Hindlimb muscle (tissue), 1 donor: ENCODE data around the gene MACF1. TPM values are rescaled to one million over a fixed set of nuclear protein-coding genes. Genes with fewer than 3 reads are reported as not detected.
A peak's percentile ranks its signal among the peaks of the same experiment; 100 is the strongest.

Source experiments
- DNase-seq: peaks from one replicate; pipeline ENCODE4 v3.0.0-alpha.2; 2013
- polyA plus RNA-seq: library from polyadenylated mRNA; unstranded; fragments of 120-200 nt; gene quantifications from one replicate; pipeline ENCODE4 v1.2.1, GENCODE V29; 2013; ENCODE audit not compliant: insufficient read length

The MACF1 gene
- polyA plus RNA-seq, 1 donor: 330 TPM

DNA sequence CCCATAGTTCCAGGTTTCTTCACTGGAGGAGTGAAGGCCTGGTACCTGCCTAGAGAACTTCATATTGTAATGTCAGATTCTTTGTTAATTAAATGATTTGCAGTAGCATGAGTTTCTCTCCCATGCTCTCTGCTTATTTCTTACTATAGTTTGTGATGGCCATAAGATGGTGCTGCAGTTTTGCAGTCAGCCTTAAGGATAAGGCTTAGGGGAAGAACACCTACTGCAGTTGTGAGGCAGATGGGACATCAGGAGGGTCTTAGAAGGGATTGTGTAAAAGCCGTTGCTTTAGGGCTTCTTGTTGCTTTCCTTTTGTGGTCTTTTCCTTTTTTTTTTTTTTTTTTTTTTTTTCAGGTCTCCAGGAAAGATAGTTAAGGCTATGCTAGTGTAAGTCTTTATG, 61.8 kb downstream of the MACF1 start:
- DNase-seq: no peak

GRCh38 chr1:39266792-39267191, 62.3 kb downstream of the MACF1 start:
- no peak for DNase-seq

GRCh38 chr1:39268112-39268581, 63.7 kb downstream of the MACF1 start:
- DNase-seq: peak; percentile 86

GRCh38 chr1:39268906-39269305, 64.4 kb downstream of the MACF1 start:
- DNase-seq: no peak

DNA sequence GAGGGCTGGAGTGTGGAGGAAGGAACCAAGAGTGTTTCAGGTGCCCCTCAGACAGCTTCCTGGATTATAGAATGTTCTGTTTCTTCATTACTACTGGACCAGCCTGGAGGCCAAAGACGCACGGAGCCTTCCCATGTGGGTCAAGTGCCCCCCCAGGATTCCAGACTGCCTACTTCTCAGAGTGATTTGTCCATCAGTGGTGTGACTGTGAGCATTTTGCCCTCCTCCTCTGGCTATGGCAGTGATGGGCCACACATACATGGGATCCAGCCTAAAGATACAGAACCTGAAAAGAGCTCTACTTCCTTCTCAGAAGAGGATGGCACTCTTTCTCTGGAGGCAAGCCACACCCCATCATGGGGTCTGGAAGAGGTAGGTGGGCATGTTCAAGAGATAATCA, 64.9 kb downstream of the MACF1 start:
- no peak for DNase-seq

DNA sequence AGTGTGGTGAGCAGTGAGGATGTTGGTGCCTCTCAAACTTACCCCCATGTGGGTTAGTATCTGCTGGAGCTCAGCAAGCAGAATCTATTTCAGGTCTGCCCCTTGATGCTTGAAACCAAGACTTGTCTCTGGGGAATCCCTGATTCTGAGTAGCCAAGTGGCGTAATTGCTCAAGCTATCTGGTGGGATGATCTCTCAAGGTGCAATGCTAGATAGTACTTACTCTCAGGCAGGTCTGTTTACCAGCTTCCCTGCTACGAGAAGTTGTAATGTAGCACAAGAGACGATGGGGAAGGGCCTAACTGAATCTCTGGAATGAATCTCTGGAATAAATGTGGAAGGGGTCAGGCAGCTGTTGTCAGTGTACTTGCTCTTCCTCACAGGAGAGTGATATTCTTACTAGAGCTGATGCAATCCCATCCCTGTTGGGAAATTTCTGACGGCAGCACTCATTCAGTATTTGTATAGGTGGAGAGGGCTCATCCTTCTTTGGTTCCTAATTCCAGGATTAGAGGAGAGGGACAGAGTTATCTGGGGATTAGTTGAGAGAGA, 65.4 kb downstream of the MACF1 start:
- DNase-seq: peak; percentile 40

- no peak for DNase-seq
Measured at GRCh38 chr1:39270368-39270767, 65.9 kb downstream of the MACF1 start.

- no peak for DNase-seq
Measured at GRCh38 chr1:39272027-39272797, 67.7 kb downstream of the MACF1 start.

DNA sequence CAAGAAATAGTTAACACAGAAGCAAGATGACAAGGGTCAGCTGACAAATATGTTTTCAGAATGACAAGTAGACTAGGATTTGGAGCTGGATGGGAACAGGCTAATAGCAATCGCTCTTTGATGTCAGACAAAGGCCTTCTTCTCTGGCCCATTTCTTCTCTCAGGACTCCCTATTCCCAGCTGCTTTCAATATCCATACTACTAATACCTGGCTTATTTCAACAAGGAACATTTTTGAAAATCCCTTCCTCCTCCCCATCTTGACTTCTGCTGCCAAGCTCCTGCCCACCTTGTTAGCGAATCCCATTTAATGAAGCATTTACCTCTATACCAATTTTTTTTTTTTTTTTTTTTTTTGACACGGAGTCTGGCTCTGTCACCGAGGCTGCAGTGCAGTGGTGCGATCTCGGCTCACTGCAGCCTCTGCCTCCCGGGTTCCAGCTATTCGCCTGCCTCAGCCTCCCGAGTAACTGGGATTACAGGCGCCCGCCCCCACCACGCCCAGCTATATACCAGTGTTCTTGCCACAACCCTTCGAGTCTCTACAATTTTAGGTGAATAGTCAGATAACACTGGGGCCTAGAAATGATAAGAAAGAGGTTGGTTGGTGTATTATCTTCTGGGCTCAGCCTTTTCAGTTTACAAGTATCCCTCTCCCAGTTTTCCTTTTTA, 68.4 kb downstream of the MACF1 start:
- no peak for DNase-seq

- DNase-seq: no peak
Measured at GRCh38 chr1:39275836-39276507, 71.5 kb downstream of the MACF1 start.

GRCh38 chr1:39277879-39278278, 73.4 kb downstream of the MACF1 start:
- no peak for DNase-seq

GRCh38 chr1:39282537-39283216, 78.2 kb downstream of the MACF1 start:
- DNase-seq: no peak

DNA sequence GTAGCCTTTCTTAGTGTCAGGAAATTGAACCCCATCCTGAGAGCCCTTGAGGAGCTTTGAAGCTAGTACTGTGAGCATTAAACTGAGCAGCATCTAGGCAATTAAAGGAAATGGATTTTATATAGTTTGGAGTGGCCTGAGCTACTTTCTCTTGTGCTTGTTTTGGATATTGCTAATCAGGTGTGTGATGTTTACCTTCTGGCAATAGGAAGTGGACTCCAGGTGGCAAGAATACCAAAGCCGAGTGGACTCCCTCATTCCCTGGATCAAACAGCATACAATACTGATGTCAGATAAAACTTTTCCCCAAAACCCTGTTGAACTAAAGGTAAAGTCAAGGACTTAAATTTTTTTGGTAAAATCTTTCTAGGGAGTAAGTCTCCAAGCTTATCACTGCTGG, 79.4 kb downstream of the MACF1 start:
- no peak for DNase-seq

DNA sequence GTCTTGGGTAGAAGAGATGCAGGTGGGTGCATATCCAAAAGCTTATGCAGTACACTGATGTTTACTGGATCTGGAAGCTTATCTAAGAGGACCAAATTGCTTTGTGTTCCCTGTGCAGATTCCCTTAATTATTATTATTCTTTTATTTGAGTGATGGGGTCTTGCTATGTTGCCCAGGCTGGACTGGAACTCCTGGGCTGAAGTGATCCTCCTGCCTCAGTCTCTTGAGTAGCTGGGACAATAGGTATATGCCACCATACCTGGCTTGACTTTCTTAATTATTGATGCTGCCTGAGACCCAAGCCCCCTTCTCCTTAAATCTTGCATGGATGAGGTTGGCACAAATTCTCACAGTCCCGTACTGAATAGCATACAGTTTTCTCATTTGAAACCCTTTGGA, 83.0 kb downstream of the MACF1 start:
- no peak for DNase-seq

GRCh38 chr1:39288735-39289465, 84.4 kb downstream of the MACF1 start:
- DNase-seq: no peak

GRCh38 chr1:39292401-39292800, 87.9 kb downstream of the MACF1 start:
- no peak for DNase-seq

- no peak for DNase-seq
Measured at GRCh38 chr1:39293375-39294070, 89.0 kb downstream of the MACF1 start.

DNA sequence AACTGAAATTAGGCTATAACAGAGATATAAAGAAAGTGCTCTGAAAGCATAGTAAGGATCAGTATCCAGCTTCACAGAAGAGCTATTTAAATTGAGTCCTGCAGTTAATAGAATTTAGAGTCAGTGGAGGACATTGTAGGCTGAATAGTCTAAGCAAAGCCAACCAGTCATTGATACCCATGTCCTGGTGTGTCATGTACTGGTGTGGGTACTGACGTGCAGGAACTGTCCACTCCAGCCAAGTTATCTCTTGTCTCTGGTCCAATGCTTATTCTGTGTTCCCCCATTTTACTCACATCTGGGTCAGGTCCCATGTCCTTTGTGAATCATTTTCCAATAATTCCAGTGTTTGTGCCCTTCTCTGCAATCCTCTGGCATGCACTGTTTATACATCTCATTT, 90.0 kb downstream of the MACF1 start:
- DNase-seq: no peak

- no peak for DNase-seq
Measured at GRCh38 chr1:39295901-39296300, 91.4 kb downstream of the MACF1 start.

DNA sequence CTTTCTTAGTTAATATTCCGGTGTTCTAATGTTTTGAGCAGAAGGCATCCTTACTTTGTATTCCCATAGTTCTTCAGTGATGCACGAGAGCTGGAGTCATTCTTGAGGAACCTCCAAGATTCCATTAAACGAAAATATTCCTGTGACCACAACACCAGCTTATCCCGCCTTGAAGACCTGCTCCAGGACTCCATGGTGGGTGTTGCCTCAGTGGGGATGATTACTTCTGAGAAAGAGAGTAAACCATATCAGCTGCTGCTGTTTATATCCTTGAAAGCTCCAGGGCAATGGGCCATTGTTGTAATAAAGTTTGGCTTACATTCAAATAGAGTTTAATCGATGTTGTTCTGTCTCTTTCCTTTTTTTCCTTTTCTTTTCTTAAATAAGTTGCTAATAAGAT, 93.1 kb downstream of the MACF1 start:
- no peak for DNase-seq

DNA sequence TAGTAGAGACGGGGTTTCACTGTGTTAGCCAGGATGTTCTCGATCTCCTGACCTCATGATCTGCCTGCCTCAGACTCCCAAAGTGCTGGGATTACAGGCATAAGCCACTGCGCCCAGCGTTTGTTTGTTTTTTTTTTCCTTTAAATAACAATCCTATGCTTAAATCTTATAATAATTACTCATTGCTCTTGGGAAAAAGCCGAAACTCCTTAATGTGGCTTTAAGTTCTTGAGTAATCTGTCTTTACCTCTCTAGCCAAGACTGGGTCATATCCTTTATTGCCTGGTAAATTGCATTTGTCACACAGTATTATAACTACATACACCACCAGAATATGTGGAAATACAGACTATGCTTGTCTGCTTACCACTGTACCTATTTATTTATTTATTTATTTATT, 97.1 kb downstream of the MACF1 start:
- DNase-seq: no peak
